A673 (cell line): ENCODE data around the gene TAF6. TPM values are rescaled to one million over a fixed set of nuclear protein-coding genes. Genes with fewer than 3 reads are reported as not detected.

ENCODE experiments used
- BruUV-seq: library from RNA; stranded (reverse); fragments of 400-500 nt; replicated peaks from 2 replicates; lab custom pipeline; 2021; lab: Mats Ljungman, UMichigan
- CTCF ChIA-PET: fragments of 300-600 bp; sonication (Branson Sonifier 250); formaldehyde crosslinking; loops from one replicate; lab custom pipeline; 2022; ENCODE audit warnings: antibody characterized with exemption; lab: Charles Lee
- POLR2A ChIA-PET: fragments of 300-600 bp; sonication (Branson Sonifier 250); formaldehyde crosslinking; loops from one replicate; lab custom pipeline; 2022; ENCODE audit warnings: antibody characterized with exemption; ENCODE audit not compliant: low non-redundant PET; lab: Charles Lee
- DNase-seq: peaks from one replicate; pipeline ENCODE4 v3.0.0-alpha.2; 2015; ENCODE audit warnings: low spot score
- H3K27ac ChIP-seq: fragments of 200-600 bp; sonication (generic); 2 replicates; pipeline ENCODE4 v1.5.1; 2016; ENCODE audit warnings: mixed run types, low read depth, mild to moderate bottlenecking, mixed read lengths, antibody characterized with exemption, low read length; ENCODE audit not compliant: poor library complexity, severe bottlenecking
- H3K27me3 ChIP-seq: fragments of 200-600 bp; sonication (generic); replicated peaks from 2 replicates; pipeline ENCODE4 v1.6.1; 2017; ENCODE audit warnings: mixed run types, low read depth, mild to moderate bottlenecking, mixed read lengths, antibody characterized with exemption, low read length; ENCODE audit not compliant: insufficient read depth, poor library complexity
- H3K36me3 ChIP-seq: fragments of 200-600 bp; sonication (generic); 2 replicates; pipeline ENCODE4 v1.6.1; 2016; ENCODE audit warnings: mixed run types, mild to moderate bottlenecking, mixed read lengths, antibody characterized with exemption, low read length; ENCODE audit not compliant: insufficient read depth, poor library complexity, severe bottlenecking
- H3K4me1 ChIP-seq: fragments of 200-600 bp; sonication (generic); 2 replicates; pipeline ENCODE4 v1.6.1; 2017; ENCODE audit warnings: mixed run types, mild to moderate bottlenecking, mixed read lengths, antibody characterized with exemption, low read length; ENCODE audit not compliant: insufficient read depth, poor library complexity, severe bottlenecking
- H3K4me3 ChIP-seq: fragments of 200-600 bp; sonication (generic); 2 replicates; pipeline ENCODE4 v1.5.1; 2016; ENCODE audit warnings: low read depth, mixed run types, mild to moderate bottlenecking, mixed read lengths, low read length; ENCODE audit not compliant: poor library complexity, severe bottlenecking
- H3K9me3 ChIP-seq: fragments of 200-600 bp; sonication (generic); 2 replicates; pipeline ENCODE4 v1.6.1; 2016; ENCODE audit warnings: mixed run types, low read depth, mild to moderate bottlenecking, mixed read lengths, antibody characterized with exemption, low read length; ENCODE audit not compliant: poor library complexity, severe bottlenecking
- CTCF ChIP-seq: fragments of 300-800, 200-600 bp; sonication (generic); conservative IDR thresholded peaks from 2 replicates; pipeline ENCODE4 v1.5.1; 2017; ENCODE audit warnings: low read depth, mild to moderate bottlenecking, antibody characterized with exemption, low read length, moderate library complexity, mixed read lengths
- EZH2 ChIP-seq: fragments of 200-600 bp; sonication (generic); IDR thresholded peaks from 2 replicates; pipeline ENCODE4 v1.6.1; 2017; ENCODE audit warnings: borderline replicate concordance, low read depth, mild to moderate bottlenecking, mixed read lengths, antibody characterized with exemption, low read length; ENCODE audit not compliant: poor library complexity, severe bottlenecking
- intact Hi-C: fragments of 100-400 bp; cut with micrococcal nuclease; formaldehyde crosslinking; loops from one replicate; pipeline ENCODE4 v1.10.0; 2022; ENCODE audit not compliant: unreplicated experiment
- total RNA-seq: library from RNA; stranded (reverse); gene quantifications from 2 replicates; pipeline ENCODE4 v1.2.3, GENCODE V29; 2021

Gene TAF6
- total RNA-seq, 1 experiment from 2014 or later: 97.3 TPM

- intact Hi-C loops: no loop called here
- TF ChIP-seq CTCF (no peak), EZH2 (no peak)
- ChIA-PET CTCF (no interaction called here), POLR2A (no interaction called here)
- Histone ChIP-seq H3K4me3 (peak overlapping the region; percentile 89), H3K27me3 (no peaks in the 10 kb centered on the region), H3K27ac (no peak overlapping the region), H3K4me1 (peaks cover 20% of the 10 kb centered on the region), H3K36me3 (peaks cover 25% of the 10 kb centered on the region), H3K9me3 (no peaks in the 10 kb centered on the region)
- BruUV-seq: no TSS peak
- DNase-seq: no peak
These were observed 37.3 kb upstream of the TAF6 start for GRCh38 chr7:100156331-100157068.

- DNase-seq: no peak
- no TSS peak for BruUV-seq
- ChIA-PET POLR2A (interaction anchor here (0.5 kb wide), 1 partner anchor 9 kb away, joined by 9 read pairs; no protein-coding TSS in a partner anchor), CTCF (no interaction called here)
- Histone ChIP-seq H3K27ac (no peak overlapping the region), H3K4me3 (no peak overlapping the region), H3K36me3 (peaks cover 25% of the 10 kb centered on the region), H3K9me3 (no peaks in the 10 kb centered on the region), H3K27me3 (no peaks in the 10 kb centered on the region), H3K4me1 (peaks cover 20% of the 10 kb centered on the region)
- TF ChIP-seq EZH2: no peak
- intact Hi-C loops: no loop called here
These were observed 36.6 kb upstream of the TAF6 start for GRCh38 chr7:100155553-100156317.

GRCh38 chr7:100154651-100155491 is 35.7 kb upstream of the TAF6 start:
- no peak for DNase-seq
- H3K27me3 ChIP-seq: no peaks in the 10 kb centered on the region
- CTCF ChIA-PET: interaction anchor here (0.6 kb wide), 1 partner anchor 23 kb away, joined by 3 read pairs; no protein-coding TSS in a partner anchor
- intact Hi-C loops: no loop called here
- H3K4me1 ChIP-seq: peaks cover 23% of the 10 kb centered on the region
- no peak overlapping the region for H3K27ac ChIP-seq
- POLR2A ChIA-PET: no interaction called here
- peaks cover 25% of the 10 kb centered on the region for H3K36me3 ChIP-seq
- TF ChIP-seq EZH2 (no peak), CTCF (no peak)
- no peak overlapping the region for H3K4me3 ChIP-seq
- no peaks in the 10 kb centered on the region for H3K9me3 ChIP-seq
- no TSS peak for BruUV-seq
